ENCODE measurements around the gene NEUROG1.
A peak's percentile ranks its signal among the peaks of the same experiment; 100 is the strongest.

NEUROG1 gene

DNA sequence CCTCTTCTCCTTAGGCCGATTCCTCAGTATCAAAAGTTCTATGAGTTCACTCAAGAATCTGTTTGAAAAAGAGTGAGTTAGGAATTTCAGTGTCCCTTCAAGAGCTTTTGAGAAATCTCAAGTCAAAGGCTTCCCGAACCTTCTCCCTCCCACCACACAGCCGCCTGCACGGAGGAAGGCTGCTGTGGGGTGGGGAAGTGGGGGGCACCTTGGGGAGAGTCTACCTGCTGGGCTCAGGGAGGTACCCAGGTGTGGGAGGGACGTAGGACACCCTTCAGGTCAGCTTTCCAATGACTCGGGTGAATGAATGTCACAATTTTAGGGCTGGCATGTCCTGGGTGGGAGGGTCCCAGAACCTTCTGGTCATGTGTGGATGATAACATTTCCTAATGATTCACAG lies 25.5 kb upstream of the NEUROG1 start:
- no peak for DNase-seq

DNA sequence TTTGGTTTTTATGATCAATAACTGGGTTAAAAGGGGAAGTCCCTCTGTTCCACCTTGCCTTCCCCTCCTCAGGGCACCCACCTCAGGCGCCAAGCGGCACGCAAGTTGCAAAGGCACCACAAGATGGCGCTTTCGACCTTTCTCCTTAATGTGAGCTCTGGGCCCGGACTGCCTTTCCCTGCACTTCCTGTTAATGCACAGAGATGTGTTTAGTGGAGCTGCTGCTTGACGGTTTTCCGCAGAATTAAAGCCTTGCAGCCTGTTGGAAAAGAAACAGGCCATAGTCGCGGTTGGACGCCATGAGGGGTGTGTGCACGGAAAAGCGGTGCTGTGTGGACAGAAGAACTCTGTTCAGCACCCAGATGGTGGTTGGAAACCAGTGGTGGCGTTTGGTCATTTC lies 25.1 kb upstream of the NEUROG1 start:
- peak; percentile 76 for DNase-seq

DNA sequence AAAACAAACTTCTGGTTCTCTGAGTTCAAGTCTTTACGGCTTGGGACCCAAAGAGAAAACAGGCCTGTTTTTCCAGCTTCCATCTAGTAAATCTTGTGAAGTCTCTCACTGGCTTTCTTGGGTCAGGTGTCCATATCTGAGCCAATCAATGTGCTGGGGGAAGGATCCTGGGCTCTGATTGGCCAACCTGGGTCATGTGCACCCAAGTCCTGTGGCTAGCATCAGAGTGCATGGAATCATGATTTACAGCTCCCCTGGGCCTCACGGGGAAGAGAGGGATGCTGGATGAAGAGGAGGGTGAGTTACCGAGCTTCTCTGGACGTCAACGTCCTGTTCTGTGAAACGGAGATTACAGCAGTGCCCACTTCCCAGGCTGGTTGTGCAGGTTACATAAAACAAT lies 23.6 kb upstream of the NEUROG1 start:
- peak; percentile 36 for DNase-seq

GRCh38 chr5:135557076-135557838 lies 21.5 kb upstream of the NEUROG1 start:
- DNase-seq = no peak

DNA sequence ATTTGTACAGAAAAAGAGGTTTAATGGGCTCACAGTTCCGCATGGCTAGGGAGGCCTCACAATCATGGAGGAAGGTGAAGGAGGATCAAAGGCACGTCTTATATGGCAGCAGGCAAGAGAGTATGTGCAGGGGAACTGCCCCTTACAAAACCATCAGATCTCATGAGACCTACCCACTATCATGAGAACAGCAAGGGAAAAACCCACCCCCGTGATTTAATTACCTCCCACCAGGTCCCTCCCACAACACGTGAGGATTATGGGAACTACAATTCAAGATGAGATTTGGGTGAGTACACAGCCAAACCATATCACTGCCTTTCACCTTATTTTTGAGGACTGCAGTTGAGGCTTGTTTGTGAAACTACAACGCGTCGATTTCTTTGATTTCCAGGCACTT lies 20.9 kb upstream of the NEUROG1 start:
- DNase-seq = no peak

GRCh38 chr5:135555530-135555929 lies 19.8 kb upstream of the NEUROG1 start:
- DNase-seq = no peak

DNA sequence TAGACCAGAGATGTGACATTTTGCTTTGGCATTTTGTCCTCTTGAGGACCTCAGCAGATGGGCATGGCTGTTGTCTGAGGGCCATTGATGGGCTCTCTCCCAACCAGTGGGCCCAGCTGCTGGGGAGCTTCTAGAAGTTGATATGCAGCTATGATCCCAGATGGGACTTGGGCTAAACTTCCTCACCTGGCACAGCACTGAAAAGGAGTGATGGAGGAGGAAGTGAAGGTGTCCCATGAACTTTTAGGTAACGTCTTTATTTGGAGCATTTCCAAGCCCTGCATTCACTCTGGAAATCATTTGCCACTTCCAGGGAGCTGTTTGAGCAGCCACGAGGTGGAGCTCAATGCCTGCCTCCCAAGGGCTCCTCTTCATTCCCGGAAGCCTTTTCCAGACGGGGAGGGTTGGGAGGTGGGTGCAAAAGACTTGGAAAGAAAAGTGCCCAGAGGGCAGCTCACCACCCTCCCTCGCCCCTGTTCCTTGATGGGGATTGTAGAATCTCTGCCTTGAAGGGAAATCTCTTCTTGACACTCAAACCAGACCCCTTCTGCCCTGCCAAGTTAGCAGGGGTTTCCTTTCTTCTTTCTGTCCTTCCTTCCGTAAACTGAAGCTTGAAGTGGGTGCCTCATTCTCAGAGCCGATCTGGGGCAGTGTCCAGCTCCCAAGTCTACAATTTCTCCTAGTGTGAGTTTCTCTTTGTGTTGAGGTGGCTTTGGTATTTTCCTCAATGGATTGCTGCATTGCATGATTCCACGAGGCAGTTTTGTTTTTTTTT lies 18.1 kb upstream of the NEUROG1 start:
- peak; percentile 62 for DNase-seq

DNA sequence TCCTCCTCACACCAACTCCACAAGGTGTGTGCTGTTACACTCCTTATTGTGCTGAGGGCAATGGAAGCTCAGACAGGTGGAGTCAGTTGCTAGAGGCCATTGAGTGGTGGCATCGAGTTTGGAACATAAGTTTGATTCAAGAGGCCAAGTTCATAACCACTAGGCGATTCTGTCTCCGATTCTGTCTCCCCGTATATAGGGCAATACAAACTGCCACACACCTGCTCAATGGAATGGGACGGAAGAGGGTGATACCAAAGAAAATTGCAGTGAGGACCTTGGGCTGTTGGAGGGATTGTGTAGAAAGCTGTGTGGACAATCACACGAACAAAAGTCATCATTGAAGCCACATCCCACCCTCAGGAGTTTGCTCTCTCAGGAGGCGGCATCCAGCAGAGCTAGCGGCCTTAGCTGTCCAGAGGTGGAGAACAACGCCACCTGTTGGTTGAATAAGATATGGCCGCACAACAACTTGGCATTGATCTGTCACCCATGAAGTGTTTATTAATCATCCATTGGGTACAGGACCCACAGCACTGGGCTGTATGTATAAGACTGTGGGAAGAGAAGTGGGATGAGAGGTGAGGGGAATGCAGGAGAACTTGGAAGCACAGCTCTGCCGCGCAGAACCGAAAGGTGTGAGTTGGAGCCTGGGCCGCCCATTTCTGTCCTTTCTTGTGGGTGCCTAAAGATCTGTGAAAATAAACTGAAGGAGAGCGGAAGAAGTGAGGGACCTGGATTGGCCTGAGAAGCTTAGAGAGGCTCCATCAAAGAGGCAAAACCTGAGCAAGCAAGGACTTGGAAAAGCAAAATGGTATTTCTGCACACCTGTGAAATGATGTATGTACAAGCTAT lies 16.1 kb upstream of the NEUROG1 start:
- DNase-seq = peak; percentile 69

- no peak for DNase-seq
Observed at GRCh38 chr5:135549413-135549812, 13.6 kb upstream of the NEUROG1 start.

- no peak for DNase-seq
Observed at GRCh38 chr5:135547590-135548254, 12.0 kb upstream of the NEUROG1 start.

DNA sequence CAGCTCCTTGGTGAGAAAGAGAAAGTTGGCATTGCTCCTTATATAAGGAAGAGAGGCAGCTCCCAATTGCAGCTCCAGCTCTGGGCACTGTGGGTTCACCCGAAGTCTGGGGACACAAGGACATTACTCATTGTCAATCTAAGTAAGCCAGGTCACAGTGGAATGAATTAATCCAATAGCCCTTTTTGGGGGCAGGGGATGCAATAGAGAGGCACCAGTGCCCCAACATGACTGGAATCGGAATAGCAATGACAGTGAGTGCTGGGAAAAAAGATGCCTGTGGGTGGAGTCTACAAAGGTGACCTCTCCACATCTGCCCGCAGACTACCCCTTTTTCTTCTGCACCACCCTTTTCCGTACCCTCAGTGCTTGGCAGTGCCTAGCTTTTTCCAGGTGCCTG lies 11.1 kb upstream of the NEUROG1 start:
- DNase-seq = no peak

- no peak for DNase-seq
Observed at GRCh38 chr5:135546101-135546500, 10.3 kb upstream of the NEUROG1 start.

DNA sequence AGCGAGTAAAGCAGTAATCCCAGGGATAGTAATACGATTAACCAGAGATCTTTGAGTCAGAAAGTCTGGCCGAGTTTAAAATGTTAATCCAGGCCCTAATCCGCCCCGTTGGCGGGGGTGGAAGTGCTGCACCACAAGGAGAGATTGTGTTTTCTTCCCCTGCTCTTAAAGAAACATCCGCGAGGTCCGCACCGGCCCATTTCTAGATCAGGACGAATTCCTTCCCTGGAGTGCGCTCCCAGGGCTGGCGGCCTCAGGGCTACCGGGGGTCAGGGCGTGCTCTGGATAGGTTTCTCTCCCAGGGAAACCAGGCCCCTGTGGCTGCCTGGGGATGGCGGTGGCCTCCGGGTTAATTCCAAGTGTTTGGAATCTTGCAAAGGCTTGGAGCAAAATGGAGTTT lies 9.3 kb upstream of the NEUROG1 start:
- no peak for DNase-seq

DNA sequence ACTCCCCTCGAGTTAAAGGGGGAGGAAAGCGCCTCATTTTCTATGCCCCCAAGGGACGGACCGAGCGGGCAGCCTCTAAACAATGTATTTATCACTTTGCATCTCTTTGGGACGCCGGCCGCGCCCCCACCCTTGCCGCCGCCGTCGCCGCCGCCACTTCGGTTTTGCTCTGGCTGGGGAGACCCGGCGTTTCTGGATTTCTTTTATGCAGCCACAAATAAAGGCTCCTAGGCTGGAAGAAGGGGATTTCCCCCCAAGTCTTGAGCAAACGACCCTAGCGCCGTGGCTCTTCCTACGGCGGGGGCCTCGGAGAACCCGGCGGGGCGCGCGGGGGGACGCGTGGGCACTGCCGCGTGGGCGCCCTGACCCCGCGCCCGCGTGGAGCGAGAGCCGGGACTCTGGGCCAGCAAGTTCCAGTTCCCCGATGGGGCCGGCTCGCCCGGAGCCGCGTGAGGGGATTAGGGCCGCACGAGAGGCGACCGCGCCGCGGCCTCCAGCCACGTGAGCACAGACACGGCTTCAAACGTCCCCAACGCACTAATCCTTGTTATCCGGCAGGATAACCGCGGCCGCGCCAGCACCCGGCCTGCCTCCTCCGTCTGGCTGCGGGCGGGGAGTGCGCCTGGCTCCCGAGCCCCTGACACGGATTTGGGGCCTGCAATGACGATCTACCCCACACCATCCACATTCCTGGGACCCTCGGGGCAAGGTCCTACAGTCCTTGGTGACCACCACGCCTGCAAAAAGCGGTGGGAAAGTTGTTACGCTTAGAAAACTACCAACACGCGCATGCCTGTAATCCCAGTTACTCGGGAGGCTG lies 7.9 kb upstream of the NEUROG1 start:
- DNase-seq = peak; percentile 31

GRCh38 chr5:135543001-135543484 lies 7.3 kb upstream of the NEUROG1 start:
- DNase-seq = no peak

- DNase-seq = no peak
Observed at GRCh38 chr5:135541807-135542502, 6.2 kb upstream of the NEUROG1 start.

- no peak for DNase-seq
Observed at GRCh38 chr5:135539430-135540005, 3.8 kb upstream of the NEUROG1 start.

DNA sequence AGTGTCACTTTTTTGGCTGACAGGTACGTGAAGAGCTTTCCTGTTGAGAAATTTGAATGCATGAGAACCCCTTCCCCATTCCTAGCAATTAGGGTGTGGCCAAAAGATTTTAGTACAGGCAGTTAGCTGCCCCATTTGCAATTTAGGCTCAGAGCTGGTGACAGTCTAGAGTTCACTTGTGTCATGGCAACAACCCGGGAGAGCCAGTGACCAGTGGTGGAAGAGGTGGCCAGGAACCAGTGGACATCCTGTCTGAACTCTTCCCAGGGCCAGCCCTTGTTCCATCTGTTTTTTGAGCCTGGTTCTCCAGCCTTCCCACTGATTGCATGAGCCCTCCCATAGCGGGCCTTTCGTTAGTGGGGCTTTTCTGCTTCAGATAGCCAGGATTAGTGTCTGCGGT lies 2.5 kb upstream of the NEUROG1 start:
- no peak for DNase-seq

DNA sequence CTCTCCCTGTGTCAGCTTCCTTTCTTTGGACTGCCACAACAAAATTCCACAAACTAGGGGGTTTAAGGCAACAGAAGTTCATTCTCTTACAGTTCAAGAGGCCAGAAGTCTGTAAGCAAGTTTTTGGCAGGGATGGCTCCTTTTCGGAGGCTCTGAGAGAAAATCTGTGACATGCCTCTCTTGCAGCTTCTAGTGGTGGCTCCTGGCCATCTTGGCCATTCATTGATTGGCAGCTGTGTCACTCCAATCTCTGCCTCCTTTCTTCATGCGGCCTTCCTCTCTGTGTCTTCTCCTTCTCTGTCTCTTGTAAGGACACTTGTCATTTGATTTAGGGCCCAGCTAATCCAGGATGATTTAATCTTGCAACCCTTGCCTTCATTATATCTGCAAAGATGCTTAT lies 2.0 kb upstream of the NEUROG1 start:
- DNase-seq = no peak

DNA sequence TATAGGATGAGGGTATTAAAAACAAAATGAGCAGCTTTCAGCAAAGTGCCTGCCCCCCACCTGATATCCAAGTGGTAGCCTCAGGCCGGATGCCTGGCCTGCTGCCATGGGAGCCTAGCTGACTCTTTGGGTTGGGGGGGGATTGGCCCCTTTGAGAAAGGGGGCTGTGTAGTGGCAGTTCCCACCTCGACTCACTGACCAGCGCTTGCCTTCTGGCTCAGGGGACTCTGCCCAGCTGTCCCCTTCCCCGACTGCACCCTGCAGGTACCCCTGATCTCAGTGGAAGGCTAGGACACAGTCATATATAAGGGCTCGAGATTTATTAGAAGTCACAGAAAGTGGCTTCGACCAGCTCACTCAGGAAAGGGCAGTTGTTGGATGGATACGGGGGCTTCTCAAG lies 1.5 kb upstream of the NEUROG1 start:
- DNase-seq = no peak

GRCh38 chr5:135535420-135535819 lies 344 bp downstream of the NEUROG1 start:
- no peak for DNase-seq
